ENCODE results near the gene PTPN6.

The PTPN6 gene

DNA sequence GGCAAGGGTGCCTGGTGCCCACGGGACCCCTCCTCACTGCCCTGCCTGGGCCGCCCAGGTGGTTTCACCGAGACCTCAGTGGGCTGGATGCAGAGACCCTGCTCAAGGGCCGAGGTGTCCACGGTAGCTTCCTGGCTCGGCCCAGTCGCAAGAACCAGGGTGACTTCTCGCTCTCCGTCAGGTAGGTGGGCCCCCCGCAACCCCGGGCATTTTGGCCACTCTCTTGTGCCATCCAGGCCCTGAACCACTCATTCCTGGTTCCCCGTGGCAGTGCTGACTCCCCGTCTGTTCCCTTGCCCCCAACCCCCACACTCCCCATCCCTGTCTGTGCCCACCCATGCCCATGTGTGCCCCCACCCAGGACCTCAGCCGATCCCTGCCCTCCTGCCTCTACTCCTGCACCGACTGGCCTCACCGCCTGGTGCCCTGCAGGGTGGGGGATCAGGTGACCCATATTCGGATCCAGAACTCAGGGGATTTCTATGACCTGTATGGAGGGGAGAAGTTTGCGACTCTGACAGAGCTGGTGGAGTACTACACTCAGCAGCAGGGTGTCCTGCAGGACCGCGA lies 480 bp downstream of the PTPN6 start:
- TF ChIP-seq SPI1 (IDR thresholded peaks at IDR 0.05; ENCODE audit: borderline replicate concordance, low read depth) (no peak), POLR2AphosphoS5 (IDR thresholded peaks at IDR 0.05; ENCODE audit: low read depth) (peak; percentile 3; the same call in 1 of the 2 replicates)
- peak overlapping the region; percentile 99 for H3K27ac ChIP-seq (replicated peaks)
- peak overlapping the region; percentile 80 for H3K4me3 ChIP-seq (replicated peaks; ENCODE audit: insufficient read depth, low read length)

DNA sequence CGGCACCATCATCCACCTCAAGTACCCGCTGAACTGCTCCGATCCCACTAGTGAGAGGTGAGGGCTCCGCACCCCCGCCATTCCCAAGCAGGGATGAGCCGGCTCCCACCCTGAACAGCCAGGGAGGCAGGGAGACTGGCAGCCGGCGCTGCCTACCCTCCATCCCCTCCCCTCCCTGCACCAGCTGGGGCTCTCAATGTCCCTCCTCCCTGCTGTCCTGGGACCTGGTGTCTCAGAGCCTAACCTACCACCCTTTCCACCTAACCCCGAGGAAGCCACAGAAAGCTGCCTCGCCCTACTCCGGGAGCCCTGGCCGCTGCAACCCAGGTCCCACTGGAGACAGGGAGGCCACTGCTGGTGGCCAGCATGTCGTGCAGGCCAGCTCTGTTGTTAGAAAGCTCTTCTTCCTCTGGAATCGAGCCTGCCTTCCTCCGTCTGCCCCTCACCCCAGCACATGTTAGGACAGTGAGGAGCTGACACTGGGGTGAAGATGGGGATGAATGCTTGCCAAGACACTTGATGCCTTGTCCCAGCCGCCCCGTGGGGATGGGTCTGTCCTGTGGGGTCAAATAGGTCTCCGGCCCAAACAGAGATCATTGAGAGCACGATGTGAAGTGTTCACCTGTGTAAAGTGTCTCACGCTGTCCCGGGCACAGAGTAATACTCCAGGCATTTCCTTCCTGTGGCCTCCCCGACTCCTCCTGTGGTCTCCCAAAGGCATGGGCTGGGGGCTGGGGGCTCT lies 1.1 kb downstream of the PTPN6 start:
- TF ChIP-seq, protein P1, sequence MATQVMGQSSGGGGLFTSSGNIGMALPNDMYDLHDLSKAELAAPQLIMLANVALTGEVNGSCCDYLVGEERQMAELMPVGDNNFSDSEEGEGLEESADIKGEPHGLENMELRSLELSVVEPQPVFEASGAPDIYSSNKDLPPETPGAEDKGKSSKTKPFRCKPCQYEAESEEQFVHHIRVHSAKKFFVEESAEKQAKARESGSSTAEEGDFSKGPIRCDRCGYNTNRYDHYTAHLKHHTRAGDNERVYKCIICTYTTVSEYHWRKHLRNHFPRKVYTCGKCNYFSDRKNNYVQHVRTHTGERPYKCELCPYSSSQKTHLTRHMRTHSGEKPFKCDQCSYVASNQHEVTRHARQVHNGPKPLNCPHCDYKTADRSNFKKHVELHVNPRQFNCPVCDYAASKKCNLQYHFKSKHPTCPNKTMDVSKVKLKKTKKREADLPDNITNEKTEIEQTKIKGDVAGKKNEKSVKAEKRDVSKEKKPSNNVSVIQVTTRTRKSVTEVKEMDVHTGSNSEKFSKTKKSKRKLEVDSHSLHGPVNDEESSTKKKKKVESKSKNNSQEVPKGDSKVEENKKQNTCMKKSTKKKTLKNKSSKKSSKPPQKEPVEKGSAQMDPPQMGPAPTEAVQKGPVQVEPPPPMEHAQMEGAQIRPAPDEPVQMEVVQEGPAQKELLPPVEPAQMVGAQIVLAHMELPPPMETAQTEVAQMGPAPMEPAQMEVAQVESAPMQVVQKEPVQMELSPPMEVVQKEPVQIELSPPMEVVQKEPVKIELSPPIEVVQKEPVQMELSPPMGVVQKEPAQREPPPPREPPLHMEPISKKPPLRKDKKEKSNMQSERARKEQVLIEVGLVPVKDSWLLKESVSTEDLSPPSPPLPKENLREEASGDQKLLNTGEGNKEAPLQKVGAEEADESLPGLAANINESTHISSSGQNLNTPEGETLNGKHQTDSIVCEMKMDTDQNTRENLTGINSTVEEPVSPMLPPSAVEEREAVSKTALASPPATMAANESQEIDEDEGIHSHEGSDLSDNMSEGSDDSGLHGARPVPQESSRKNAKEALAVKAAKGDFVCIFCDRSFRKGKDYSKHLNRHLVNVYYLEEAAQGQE (IDR thresholded peaks at IDR 0.05; ENCODE audit: insufficient replicate concordance, low read depth): no peak
- TF ChIP-seq SPI1 (IDR thresholded peaks at IDR 0.05; ENCODE audit: borderline replicate concordance, low read depth): no peak
- TF ChIP-seq POLR2AphosphoS5 (IDR thresholded peaks at IDR 0.05; ENCODE audit: low read depth): peak; percentile 4; the same call in 1 of the 2 replicates
- TF ChIP-seq GABPA (IDR thresholded peaks at IDR 0.05; ENCODE audit: low read depth): no peak
- TF ChIP-seq, protein P2, sequence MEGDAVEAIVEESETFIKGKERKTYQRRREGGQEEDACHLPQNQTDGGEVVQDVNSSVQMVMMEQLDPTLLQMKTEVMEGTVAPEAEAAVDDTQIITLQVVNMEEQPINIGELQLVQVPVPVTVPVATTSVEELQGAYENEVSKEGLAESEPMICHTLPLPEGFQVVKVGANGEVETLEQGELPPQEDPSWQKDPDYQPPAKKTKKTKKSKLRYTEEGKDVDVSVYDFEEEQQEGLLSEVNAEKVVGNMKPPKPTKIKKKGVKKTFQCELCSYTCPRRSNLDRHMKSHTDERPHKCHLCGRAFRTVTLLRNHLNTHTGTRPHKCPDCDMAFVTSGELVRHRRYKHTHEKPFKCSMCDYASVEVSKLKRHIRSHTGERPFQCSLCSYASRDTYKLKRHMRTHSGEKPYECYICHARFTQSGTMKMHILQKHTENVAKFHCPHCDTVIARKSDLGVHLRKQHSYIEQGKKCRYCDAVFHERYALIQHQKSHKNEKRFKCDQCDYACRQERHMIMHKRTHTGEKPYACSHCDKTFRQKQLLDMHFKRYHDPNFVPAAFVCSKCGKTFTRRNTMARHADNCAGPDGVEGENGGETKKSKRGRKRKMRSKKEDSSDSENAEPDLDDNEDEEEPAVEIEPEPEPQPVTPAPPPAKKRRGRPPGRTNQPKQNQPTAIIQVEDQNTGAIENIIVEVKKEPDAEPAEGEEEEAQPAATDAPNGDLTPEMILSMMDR (IDR thresholded peaks at IDR 0.05; ENCODE audit: insufficient read depth, low read length): no peak
- no peak for DNase-seq (ENCODE audit: low read depth in 1 of 2, low spot score in 1 of 2)
- peak overlapping the region; percentile 80 for H3K4me3 ChIP-seq (replicated peaks; ENCODE audit: insufficient read depth, low read length)
- no peaks in the 10 kb centered on the region for H3K27me3 ChIP-seq (ENCODE audit: insufficient read depth, poor library complexity, severe bottlenecking)
- H3K27ac ChIP-seq (replicated peaks): peak overlapping the region; percentile 99

More for the DNA sequence above, 480 bp downstream of the PTPN6 start:
- no peak for DNase-seq (ENCODE audit: low read depth in 1 of 2, low spot score in 1 of 2)
- H3K27me3 ChIP-seq (ENCODE audit: insufficient read depth, poor library complexity, severe bottlenecking): no peaks in the 10 kb centered on the region

GRCh38 chr12:6952863-6953441 lies 1.8 kb downstream of the PTPN6 start:
- DNase-seq (ENCODE audit: low read depth in 1 of 2, low spot score in 1 of 2): no peak
- TF ChIP-seq, protein P1 (IDR thresholded peaks at IDR 0.05; ENCODE audit: insufficient replicate concordance, low read depth): no peak
- peak; percentile 80; the same call in 1 of the 2 replicates for TF ChIP-seq POLR2AphosphoS5 (IDR thresholded peaks at IDR 0.05; ENCODE audit: low read depth)
- TF ChIP-seq GABPA (IDR thresholded peaks at IDR 0.05; ENCODE audit: low read depth): no peak
- Histone ChIP-seq H3K4me3 (replicated peaks; ENCODE audit: insufficient read depth, low read length) (peak overlapping the region; percentile 80), H3K27ac (replicated peaks) (peak overlapping the region; percentile 99), H3K27me3 (ENCODE audit: insufficient read depth, poor library complexity, severe bottlenecking) (no peaks in the 10 kb centered on the region)

DNA sequence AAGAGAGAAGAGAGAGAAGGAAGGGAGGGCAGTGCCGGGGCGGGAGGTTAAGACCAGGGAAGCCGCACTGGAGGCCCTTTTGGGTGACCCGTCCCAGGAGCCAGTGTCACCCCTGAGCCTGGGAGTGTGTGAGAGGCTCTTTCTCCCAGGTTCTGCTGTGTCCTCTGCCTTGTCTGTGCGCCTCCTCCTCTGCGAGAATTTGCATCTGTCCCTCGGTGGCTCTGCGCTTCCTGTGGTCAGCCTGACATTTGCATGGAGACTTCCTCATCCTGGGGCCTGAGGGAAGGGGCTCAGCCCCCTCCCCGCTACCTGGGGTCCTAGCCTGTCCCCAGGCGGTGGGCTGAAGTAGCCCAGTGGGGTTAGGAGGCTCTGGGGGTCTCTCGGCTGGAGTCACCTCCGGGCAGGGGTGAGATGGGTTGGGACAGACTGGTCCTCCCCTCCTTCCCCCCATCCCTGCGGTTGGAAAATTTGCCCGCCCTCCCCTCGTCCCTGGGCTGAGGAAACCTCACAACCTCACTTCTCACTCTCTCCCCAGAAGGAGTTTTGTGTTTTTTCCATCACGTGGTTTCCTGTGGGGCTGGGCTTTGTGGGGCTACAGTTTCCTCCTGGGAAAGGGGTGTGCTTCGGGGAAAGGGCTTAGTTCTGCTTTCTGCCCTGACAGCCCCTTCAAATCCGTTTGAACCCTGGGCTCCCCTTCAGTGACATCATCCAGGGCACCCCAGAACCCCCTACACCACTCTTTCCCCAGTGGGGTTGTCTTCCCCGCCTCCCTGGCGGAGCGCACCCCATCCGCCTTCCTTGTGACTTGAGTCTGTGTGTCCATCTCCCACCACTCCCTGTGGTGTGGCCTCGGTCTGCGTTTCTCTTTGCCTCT lies 2.5 kb downstream of the PTPN6 start:
- DNase-seq (ENCODE audit: low read depth in 1 of 2, low spot score in 1 of 2): peak; percentile 93 to 98
- peak overlapping the region; percentile 80 for H3K4me3 ChIP-seq (replicated peaks; ENCODE audit: insufficient read depth, low read length)
- no peaks in the 10 kb centered on the region for H3K27me3 ChIP-seq (ENCODE audit: insufficient read depth, poor library complexity, severe bottlenecking)
- peak overlapping the region; percentile 99 for H3K27ac ChIP-seq (replicated peaks)
- TF ChIP-seq, protein P1 (IDR thresholded peaks at IDR 0.05; ENCODE audit: insufficient replicate concordance, low read depth): peak; percentile 53
- peak; percentile 58; the same call in 1 of the 2 replicates for TF ChIP-seq GABPA (IDR thresholded peaks at IDR 0.05; ENCODE audit: low read depth)
- TF ChIP-seq SPI1 (IDR thresholded peaks at IDR 0.05; ENCODE audit: borderline replicate concordance, low read depth): peak; percentile 74
- peak; percentile 95 for TF ChIP-seq POLR2AphosphoS5 (IDR thresholded peaks at IDR 0.05; ENCODE audit: low read depth)
- TF ChIP-seq, protein P2 (IDR thresholded peaks at IDR 0.05; ENCODE audit: insufficient read depth, low read length): no peak
